Erythroblast (primary cell): ENCODE data around the gene ZFP82.

Experiments
- GATA1 ChIP-seq: IDR thresholded peaks from 2 replicates; pipeline ENCODE4 v1.6.1; 2011; ENCODE audit warnings: low read depth, mild to moderate bottlenecking, control low read depth, low read length, moderate library complexity
- POLR2A ChIP-seq: IDR thresholded peaks from 2 replicates; pipeline ENCODE4 v1.6.1; 2011; ENCODE audit warnings: mild to moderate bottlenecking, low read length

DNA sequence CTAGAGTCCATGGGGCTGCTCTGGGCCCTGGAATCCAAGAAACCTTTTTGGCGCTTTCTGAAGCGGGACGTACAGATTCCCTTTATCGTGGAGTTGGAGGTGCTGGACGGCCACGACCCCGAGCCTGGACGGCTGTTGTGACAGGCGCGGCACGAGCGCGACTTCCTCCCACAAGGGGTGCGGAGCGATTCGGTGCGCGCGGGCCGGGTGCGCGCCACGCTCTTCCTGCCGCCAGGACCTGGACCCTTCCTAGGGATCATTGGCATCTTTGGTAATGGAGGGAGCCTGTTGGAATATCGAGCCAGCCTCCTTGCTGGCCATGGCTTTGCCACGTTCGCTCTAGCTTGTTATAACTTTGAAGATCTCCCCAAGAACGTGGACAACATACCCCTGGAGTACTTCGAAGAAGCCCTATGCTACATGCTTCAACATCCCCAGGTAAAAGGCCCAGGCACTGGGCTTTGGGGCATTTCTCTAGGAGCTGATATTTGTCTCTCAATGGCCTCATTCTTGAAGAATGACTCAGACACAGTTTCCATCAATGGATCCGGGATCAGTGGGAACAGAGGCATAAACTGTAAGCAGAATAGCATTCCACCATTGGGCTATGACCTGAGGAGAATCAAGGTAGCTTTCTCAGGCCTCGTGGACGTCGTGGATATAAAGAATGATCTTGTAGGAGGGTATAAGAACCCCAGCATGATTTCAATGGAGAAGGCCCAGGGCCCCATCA lies 3.5 kb upstream of the ZFP82 start:
- TF ChIP-seq POLR2A (no peak), GATA1 (no peak)
